Vagina (tissue), 2 donors: ENCODE data around the gene SLC7A8.

Experiments
- POLR2A ChIP-seq, 2 donors: fragments of 450-650 bp; IDR thresholded peaks; one replicate each; pipeline ENCODE4 v1.6.1; 2017; ENCODE audit warnings: antibody characterized with exemption in 2 of 2, mild to moderate bottlenecking in 2 of 2, moderate library complexity in 2 of 2
- POLR2AphosphoS5 ChIP-seq, 2 donors: sonication (generic); formaldehyde crosslinking; IDR thresholded peaks; one replicate each; pipeline ENCODE4 v1.9.0; 2017; ENCODE audit warnings: antibody characterized with exemption in 2 of 2, mild to moderate bottlenecking in 2 of 2, low read depth in 1 of 2; ENCODE audit not compliant: insufficient read depth in 1 of 2
- TF ChIP-seq, protein P1 (sequence below), 3 experiments: fragments of 450-650 bp in 2 of 3; fragments of 200-600 bp in 1 of 3; sonication (generic) in 1 of 3; IDR thresholded peaks; one replicate each; pipeline ENCODE4 v1.5.1; 2017 to 2019; ENCODE audit warnings: antibody characterized with exemption in 3 of 3, mild to moderate bottlenecking in 2 of 3, moderate library complexity in 2 of 3

DNA sequence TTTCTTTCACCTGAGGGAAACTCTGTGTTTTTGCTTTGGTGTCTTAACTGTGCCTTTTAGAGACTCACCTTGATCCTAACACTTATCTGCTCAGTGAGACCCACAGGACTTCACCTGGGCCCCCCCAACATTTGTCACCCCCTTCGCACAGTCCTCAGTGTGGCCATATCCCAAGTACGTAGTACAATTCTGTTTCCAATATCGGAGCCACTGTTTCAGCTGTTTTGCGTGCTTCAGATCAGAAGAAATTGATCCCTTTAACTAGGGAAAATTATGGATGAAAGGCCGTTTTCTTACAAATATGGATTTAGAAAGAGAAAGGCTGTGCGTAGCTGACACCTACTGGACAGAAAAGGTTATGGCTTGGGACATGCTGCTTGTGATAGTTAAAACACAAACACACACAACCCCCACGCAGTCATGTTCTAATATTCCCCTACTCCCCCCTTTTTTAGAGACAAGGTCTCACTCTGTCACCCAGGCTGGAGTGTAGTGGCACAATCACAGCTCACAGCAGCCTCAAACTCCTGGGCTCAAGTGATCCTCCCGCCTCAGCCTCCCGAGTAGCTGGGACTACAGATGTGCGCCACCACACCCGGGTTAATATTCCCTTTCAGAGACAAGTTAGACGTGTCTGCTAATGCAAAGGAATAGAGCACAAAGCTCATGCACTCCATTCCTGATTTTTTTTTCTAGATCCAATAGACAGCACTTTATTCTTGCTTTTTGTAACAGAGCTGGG, 3.6 kb upstream of the SLC7A8 start:
- no peak for TF ChIP-seq POLR2A (IDR thresholded peaks at IDR 0.05)
- TF ChIP-seq, protein P1, sequence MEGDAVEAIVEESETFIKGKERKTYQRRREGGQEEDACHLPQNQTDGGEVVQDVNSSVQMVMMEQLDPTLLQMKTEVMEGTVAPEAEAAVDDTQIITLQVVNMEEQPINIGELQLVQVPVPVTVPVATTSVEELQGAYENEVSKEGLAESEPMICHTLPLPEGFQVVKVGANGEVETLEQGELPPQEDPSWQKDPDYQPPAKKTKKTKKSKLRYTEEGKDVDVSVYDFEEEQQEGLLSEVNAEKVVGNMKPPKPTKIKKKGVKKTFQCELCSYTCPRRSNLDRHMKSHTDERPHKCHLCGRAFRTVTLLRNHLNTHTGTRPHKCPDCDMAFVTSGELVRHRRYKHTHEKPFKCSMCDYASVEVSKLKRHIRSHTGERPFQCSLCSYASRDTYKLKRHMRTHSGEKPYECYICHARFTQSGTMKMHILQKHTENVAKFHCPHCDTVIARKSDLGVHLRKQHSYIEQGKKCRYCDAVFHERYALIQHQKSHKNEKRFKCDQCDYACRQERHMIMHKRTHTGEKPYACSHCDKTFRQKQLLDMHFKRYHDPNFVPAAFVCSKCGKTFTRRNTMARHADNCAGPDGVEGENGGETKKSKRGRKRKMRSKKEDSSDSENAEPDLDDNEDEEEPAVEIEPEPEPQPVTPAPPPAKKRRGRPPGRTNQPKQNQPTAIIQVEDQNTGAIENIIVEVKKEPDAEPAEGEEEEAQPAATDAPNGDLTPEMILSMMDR (IDR thresholded peaks at IDR 0.05) = peak; percentile 71 to 93 (median 79)
- TF ChIP-seq POLR2AphosphoS5 (IDR thresholded peaks at IDR 0.05; ENCODE audit: insufficient read depth in 1 of 2, low read depth in 1 of 2) = peak in 1 of 2 donors; percentile 13
